HepG2 (cell line): ENCODE data around the gene EFS. TPM values are rescaled to one million over a fixed set of nuclear protein-coding genes. Genes with fewer than 3 reads are reported as not detected.

Source experiments
- ADNP ChIP-seq: sonication (generic); formaldehyde crosslinking; IDR thresholded peaks from 2 replicates; pipeline ENCODE4 v1.4.0; 2020; ENCODE audit warnings: missing genetic modification reagents
- CHD4 ChIP-seq: fragments of 200-600 bp; sonication (generic); IDR thresholded peaks from 2 replicates; pipeline ENCODE4 v1.7.0; 2017; ENCODE audit warnings: mild to moderate bottlenecking, low read length, borderline replicate concordance
- CREB1 ChIP-seq, 2 experiments: fragments of 450-650 bp in 1 of 2; IDR thresholded peaks; 2 replicates each; pipeline ENCODE4 v1.6.1; 2016 to 2017; ENCODE audit warnings: control low read depth in 1 of 2, mild to moderate bottlenecking in 1 of 2, missing compliant biosample characterization in 1 of 2, missing genetic modification characterization in 1 of 2
- DPF2 ChIP-seq: sonication (generic); formaldehyde crosslinking; IDR thresholded peaks from 2 replicates; pipeline ENCODE4 v1.4.0; 2020; ENCODE audit warnings: mild to moderate bottlenecking, low read depth, missing genetic modification reagents, borderline replicate concordance
- DR1 ChIP-seq: sonication (generic); formaldehyde crosslinking; IDR thresholded peaks from 2 replicates; pipeline ENCODE4 v1.8.0; 2021; ENCODE audit warnings: mild to moderate bottlenecking, missing genetic modification reagents, inconsistent platforms
- HOXD1 ChIP-seq: sonication (generic); formaldehyde crosslinking; IDR thresholded peaks from 2 replicates; pipeline ENCODE4 v1.5.0; 2020; ENCODE audit warnings: missing genetic modification reagents
- KDM4B ChIP-seq: sonication (generic); formaldehyde crosslinking; IDR thresholded peaks from 2 replicates; pipeline ENCODE4 v1.4.0; 2020; ENCODE audit warnings: missing genetic modification reagents
- MIXL1 ChIP-seq: IDR thresholded peaks from 2 replicates; pipeline ENCODE4 v1.6.1; 2016
- NAIF1 ChIP-seq: sonication (generic); formaldehyde crosslinking; IDR thresholded peaks from 2 replicates; pipeline ENCODE4 v1.5.0; 2020; ENCODE audit warnings: mild to moderate bottlenecking, missing genetic modification reagents, borderline replicate concordance
- SPEN ChIP-seq: sonication (generic); formaldehyde crosslinking; IDR thresholded peaks from 2 replicates; pipeline ENCODE4 v1.5.1; 2020; ENCODE audit warnings: low read depth, mild to moderate bottlenecking, missing genetic modification reagents
- SRSF1 ChIP-seq: fragments of 200-400 bp; formaldehyde crosslinking; optimal IDR thresholded peaks from 2 replicates; pipeline ENCODE3; 2017; ENCODE audit warnings: mild to moderate bottlenecking, low read depth, low read length, moderate library complexity
- U2AF1 ChIP-seq: fragments of 200-400 bp; formaldehyde crosslinking; optimal IDR thresholded peaks from 2 replicates; pipeline ENCODE3; 2017; ENCODE audit warnings: mild to moderate bottlenecking, low read depth, low read length
- ZNF205 ChIP-seq: IDR thresholded peaks from 2 replicates; pipeline ENCODE4 v1.6.1; 2018; ENCODE audit warnings: missing biosample characterization, missing genetic modification reagents
- ZNF232 ChIP-seq: sonication (generic); formaldehyde crosslinking; IDR thresholded peaks from 2 replicates; pipeline ENCODE4 v1.4.0; 2020; ENCODE audit warnings: missing genetic modification reagents, borderline replicate concordance
- ZNF335 ChIP-seq: sonication (generic); formaldehyde crosslinking; IDR thresholded peaks from 2 replicates; pipeline ENCODE4 v1.4.0; 2020; ENCODE audit warnings: missing genetic modification reagents
- ZNF790 ChIP-seq: sonication (generic); formaldehyde crosslinking; IDR thresholded peaks from 2 replicates; pipeline ENCODE4 v1.8.0; 2022; ENCODE audit warnings: missing genetic modification reagents, mild to moderate bottlenecking, borderline replicate concordance
- ZNF850 ChIP-seq: sonication (generic); formaldehyde crosslinking; conservative IDR thresholded peaks from 2 replicates; pipeline ENCODE4 v1.9.0; 2021; ENCODE audit warnings: mild to moderate bottlenecking, missing genetic modification reagents
- ZZZ3 ChIP-seq: sonication (generic); formaldehyde crosslinking; IDR thresholded peaks from 2 replicates; pipeline ENCODE4 v1.4.0; 2020; ENCODE audit warnings: missing genetic modification reagents, mild to moderate bottlenecking, borderline replicate concordance
- polyA plus RNA-seq, 8 experiments: library from polyadenylated mRNA; depleted of rRNA in 3 of 8; stranded (reverse) in 7 of 8; unstranded in 1 of 8; fragments of >200 nt; fragmentation: Illumina TruSeq in 4 of 8; extraction: Trizol in 4 of 8; gene quantifications; 2 replicates each; pipeline versions ENCODE4 v1.2.1 to v1.2.3, GENCODE V29; 2011 to 2016; ENCODE audit warnings: low read depth in 4 of 8, missing spikeins in 1 of 8, mixed read lengths in 1 of 8; ENCODE audit not compliant: insufficient read depth in 1 of 8
- total RNA-seq, 5 experiments: library from RNA; depleted of rRNA; stranded (reverse); fragments of >200 nt; fragmentation: Illumina TruSeq; extraction: Trizol; gene quantifications; 2 replicates each; pipeline ENCODE4 v1.2.3, GENCODE V29; 2016; ENCODE audit warnings: low read depth in 1 of 5
- TF ChIP-seq, protein P1 (sequence below), 2 experiments: IDR thresholded peaks; 2 replicates each; pipeline ENCODE4 v1.6.1; 2011 to 2012; ENCODE audit warnings: low read length in 2 of 2, borderline replicate concordance in 1 of 2, low read depth in 1 of 2, mild to moderate bottlenecking in 1 of 2, moderate library complexity in 1 of 2
- TF ChIP-seq, protein P2 (sequence below): sonication (generic); formaldehyde crosslinking; IDR thresholded peaks from 2 replicates; pipeline ENCODE4 v1.4.0; 2020; ENCODE audit warnings: missing genetic modification reagents
- TF ChIP-seq, protein P3 (sequence below): sonication (generic); formaldehyde crosslinking; IDR thresholded peaks from 2 replicates; pipeline ENCODE4 v1.5.0; 2020; ENCODE audit warnings: missing genetic modification reagents
- TF ChIP-seq, protein P4 (sequence below): sonication (generic); formaldehyde crosslinking; IDR thresholded peaks from 2 replicates; pipeline ENCODE4 v1.4.0; 2020; ENCODE audit warnings: low read depth, mild to moderate bottlenecking, missing genetic modification reagents

Gene EFS
- total and polyA plus RNA-seq, 2 of the 13 experiments (the other 11 are each of a cell fraction or from before 2014, with no cell fraction given): not detected

GRCh38 chr14:23322568-23323517 is 42.1 kb downstream of the EFS start (continued):
- TF ChIP-seq, protein P1, sequence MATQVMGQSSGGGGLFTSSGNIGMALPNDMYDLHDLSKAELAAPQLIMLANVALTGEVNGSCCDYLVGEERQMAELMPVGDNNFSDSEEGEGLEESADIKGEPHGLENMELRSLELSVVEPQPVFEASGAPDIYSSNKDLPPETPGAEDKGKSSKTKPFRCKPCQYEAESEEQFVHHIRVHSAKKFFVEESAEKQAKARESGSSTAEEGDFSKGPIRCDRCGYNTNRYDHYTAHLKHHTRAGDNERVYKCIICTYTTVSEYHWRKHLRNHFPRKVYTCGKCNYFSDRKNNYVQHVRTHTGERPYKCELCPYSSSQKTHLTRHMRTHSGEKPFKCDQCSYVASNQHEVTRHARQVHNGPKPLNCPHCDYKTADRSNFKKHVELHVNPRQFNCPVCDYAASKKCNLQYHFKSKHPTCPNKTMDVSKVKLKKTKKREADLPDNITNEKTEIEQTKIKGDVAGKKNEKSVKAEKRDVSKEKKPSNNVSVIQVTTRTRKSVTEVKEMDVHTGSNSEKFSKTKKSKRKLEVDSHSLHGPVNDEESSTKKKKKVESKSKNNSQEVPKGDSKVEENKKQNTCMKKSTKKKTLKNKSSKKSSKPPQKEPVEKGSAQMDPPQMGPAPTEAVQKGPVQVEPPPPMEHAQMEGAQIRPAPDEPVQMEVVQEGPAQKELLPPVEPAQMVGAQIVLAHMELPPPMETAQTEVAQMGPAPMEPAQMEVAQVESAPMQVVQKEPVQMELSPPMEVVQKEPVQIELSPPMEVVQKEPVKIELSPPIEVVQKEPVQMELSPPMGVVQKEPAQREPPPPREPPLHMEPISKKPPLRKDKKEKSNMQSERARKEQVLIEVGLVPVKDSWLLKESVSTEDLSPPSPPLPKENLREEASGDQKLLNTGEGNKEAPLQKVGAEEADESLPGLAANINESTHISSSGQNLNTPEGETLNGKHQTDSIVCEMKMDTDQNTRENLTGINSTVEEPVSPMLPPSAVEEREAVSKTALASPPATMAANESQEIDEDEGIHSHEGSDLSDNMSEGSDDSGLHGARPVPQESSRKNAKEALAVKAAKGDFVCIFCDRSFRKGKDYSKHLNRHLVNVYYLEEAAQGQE (IDR thresholded peaks at IDR 0.05; ENCODE audit: borderline replicate concordance in 1 of 2, low read depth in 1 of 2, low read length in 2 of 2): no peak
- TF ChIP-seq NAIF1 (CRISPR knock-in tag) (no peak), KDM4B (0 out of 2 replicates have a peak, but pooled peaks have one; percentile 50), SPEN (CRISPR knock-in tag) (no peak), SRSF1 (no peak), U2AF1 (peak; percentile 28), CHD4 (no peak), ADNP (CRISPR knock-in tag) (no peak), CREB1 (IDR thresholded peaks at IDR 0.05) (no peak), CREB1 (CRISPR knock-in tag; IDR thresholded peaks at IDR 0.05) (no peak), ZNF335 (CRISPR knock-in tag) (no peak; the same call in 1 of the 2 replicates), HOXD1 (CRISPR knock-in tag) (no peak), ZNF850 (CRISPR knock-in tag) (no peak), DPF2 (0 out of 2 replicates have a peak, but pooled peaks have one; percentile 35), DR1 (CRISPR knock-in tag) (no peak), ZNF232 (CRISPR knock-in tag) (0 out of 2 replicates have a peak, but pooled peaks have one; percentile 26), ZNF205 (peak; percentile 92), ZNF790 (CRISPR knock-in tag) (0 out of 2 replicates have a peak, but pooled peaks have one; percentile 47), MIXL1 (CRISPR knock-in tag) (no peak), ZZZ3 (CRISPR knock-in tag) (no peak)
- TF ChIP-seq, protein P2, sequence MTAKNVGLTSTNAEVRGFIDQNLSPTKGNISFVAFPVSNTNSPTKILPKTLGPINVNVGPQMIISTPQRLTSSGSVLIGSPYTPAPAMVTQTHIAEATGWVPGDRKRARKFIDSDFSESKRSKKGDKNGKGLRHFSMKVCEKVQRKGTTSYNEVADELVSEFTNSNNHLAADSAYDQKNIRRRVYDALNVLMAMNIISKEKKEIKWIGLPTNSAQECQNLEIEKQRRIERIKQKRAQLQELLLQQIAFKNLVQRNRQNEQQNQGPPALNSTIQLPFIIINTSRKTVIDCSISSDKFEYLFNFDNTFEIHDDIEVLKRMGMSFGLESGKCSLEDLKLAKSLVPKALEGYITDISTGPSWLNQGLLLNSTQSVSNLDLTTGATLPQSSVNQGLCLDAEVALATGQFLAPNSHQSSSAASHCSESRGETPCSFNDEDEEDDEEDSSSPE (CRISPR knock-in tag): no peak
- TF ChIP-seq, protein P3, sequence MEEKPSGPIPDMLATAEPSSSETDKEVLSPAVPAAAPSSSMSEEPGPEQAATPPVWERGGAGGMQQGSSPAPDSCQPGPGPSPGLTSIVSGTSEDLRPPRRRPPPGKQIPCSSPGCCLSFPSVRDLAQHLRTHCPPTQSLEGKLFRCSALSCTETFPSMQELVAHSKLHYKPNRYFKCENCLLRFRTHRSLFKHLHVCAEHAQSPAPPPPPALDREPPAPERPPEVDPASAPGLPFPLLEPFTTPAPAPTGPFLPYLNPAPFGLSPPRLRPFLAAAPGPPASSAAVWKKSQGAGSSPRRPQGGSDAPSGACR (CRISPR knock-in tag): no peak; the same call in 1 of the 2 replicates
- TF ChIP-seq, protein P4, sequence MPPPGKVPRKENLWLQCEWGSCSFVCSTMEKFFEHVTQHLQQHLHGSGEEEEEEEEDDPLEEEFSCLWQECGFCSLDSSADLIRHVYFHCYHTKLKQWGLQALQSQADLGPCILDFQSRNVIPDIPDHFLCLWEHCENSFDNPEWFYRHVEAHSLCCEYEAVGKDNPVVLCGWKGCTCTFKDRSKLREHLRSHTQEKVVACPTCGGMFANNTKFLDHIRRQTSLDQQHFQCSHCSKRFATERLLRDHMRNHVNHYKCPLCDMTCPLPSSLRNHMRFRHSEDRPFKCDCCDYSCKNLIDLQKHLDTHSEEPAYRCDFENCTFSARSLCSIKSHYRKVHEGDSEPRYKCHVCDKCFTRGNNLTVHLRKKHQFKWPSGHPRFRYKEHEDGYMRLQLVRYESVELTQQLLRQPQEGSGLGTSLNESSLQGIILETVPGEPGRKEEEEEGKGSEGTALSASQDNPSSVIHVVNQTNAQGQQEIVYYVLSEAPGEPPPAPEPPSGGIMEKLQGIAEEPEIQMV (CRISPR knock-in tag): no peak
